Uterus (tissue), 2 donors: ENCODE results near the gene MYO1D.

Experiments
- POLR2A ChIP-seq, 2 donors: fragments of 450-650 bp; IDR thresholded peaks; one replicate each; pipeline ENCODE4 v1.6.1; 2016; ENCODE audit warnings: antibody characterized with exemption in 2 of 2, mild to moderate bottlenecking in 1 of 2, moderate library complexity in 1 of 2
- TF ChIP-seq, protein P1 (sequence below), 4 experiments: fragments of 200-600 bp in 2 of 4; fragments of 450-650 bp in 2 of 4; sonication (generic) in 2 of 4; IDR thresholded peaks; one replicate each; pipeline ENCODE4 v1.5.1; 2016 to 2019; ENCODE audit warnings: antibody characterized with exemption in 4 of 4, mild to moderate bottlenecking in 2 of 4, moderate library complexity in 1 of 4

- TF ChIP-seq, protein P1, sequence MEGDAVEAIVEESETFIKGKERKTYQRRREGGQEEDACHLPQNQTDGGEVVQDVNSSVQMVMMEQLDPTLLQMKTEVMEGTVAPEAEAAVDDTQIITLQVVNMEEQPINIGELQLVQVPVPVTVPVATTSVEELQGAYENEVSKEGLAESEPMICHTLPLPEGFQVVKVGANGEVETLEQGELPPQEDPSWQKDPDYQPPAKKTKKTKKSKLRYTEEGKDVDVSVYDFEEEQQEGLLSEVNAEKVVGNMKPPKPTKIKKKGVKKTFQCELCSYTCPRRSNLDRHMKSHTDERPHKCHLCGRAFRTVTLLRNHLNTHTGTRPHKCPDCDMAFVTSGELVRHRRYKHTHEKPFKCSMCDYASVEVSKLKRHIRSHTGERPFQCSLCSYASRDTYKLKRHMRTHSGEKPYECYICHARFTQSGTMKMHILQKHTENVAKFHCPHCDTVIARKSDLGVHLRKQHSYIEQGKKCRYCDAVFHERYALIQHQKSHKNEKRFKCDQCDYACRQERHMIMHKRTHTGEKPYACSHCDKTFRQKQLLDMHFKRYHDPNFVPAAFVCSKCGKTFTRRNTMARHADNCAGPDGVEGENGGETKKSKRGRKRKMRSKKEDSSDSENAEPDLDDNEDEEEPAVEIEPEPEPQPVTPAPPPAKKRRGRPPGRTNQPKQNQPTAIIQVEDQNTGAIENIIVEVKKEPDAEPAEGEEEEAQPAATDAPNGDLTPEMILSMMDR (IDR thresholded peaks at IDR 0.05) = no peak
- no peak for TF ChIP-seq POLR2A (IDR thresholded peaks at IDR 0.05)
Measured at GRCh38 chr17:32907583-32907982, 30.7 kb upstream of the MYO1D start.
